GM12865 (cell line): Measurements from ENCODE around the gene MARVELD1.
"Not testable (repeated sequence)": the region's sequence is repeated elsewhere in the genome, so short reads cannot be mapped to it uniquely, and the experiment has no call there.

Experiments
- DNase-seq: peaks from one replicate; pipeline ENCODE4 v3.0.0; 2010; ENCODE audit warnings: low read depth
- H3K4me3 ChIP-seq: 2 replicates; pipeline ENCODE4 v1.5.1; 2011; ENCODE audit warnings: mild to moderate bottlenecking, low read depth, low read length, control low read depth
- TF ChIP-seq, protein P1 (sequence below): IDR thresholded peaks from 2 replicates; pipeline ENCODE4 v1.5.1; 2011; ENCODE audit warnings: low read length, control low read depth, low read depth, inconsistent platforms; ENCODE audit not compliant: insufficient read depth; ENCODE audit errors: missing control alignments

Gene MARVELD1

DNA sequence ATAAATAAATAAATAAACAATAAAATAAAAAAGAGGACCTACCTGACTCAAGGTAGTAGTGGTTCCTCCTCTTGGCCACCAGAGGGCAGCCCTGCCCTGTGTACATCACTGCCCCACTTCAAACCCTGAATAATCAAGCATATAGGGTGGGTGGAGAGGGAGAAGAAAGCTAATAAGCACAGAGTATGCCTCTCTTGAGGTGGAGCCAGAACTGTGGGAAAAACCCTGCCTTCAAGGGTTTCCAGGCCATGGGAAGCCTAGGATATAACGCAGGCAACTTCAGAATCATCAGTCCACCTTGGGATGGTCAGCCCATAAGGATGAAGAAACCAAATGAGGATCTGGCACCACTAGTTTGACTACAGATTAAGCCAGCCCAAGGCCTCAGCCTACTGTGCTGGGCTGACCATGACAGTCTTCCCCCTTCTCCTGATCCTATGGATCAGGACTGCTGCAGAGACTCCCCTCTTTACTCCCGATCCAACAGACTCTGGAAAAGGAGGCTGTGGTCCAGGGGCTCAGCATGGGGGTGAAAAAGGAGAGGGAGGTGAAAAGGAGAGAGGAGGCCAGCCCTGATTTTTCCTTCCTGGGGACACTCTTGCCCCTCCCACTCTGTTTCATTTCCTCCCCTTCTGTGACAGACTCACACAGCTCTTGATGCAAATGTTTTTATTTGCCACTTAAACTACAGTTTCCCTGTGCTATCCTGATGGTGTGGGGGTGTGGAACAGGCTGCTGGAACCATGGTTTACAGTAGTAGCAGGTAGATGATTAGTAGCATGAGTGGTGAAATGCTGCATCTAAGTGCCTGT lies 36.6 kb upstream of the MARVELD1 start:
- peak; percentile 66 for DNase-seq
- H3K4me3 ChIP-seq = no peak overlapping the region
- TF ChIP-seq, protein P1, sequence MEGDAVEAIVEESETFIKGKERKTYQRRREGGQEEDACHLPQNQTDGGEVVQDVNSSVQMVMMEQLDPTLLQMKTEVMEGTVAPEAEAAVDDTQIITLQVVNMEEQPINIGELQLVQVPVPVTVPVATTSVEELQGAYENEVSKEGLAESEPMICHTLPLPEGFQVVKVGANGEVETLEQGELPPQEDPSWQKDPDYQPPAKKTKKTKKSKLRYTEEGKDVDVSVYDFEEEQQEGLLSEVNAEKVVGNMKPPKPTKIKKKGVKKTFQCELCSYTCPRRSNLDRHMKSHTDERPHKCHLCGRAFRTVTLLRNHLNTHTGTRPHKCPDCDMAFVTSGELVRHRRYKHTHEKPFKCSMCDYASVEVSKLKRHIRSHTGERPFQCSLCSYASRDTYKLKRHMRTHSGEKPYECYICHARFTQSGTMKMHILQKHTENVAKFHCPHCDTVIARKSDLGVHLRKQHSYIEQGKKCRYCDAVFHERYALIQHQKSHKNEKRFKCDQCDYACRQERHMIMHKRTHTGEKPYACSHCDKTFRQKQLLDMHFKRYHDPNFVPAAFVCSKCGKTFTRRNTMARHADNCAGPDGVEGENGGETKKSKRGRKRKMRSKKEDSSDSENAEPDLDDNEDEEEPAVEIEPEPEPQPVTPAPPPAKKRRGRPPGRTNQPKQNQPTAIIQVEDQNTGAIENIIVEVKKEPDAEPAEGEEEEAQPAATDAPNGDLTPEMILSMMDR = peak; percentile 88

- TF ChIP-seq, protein P1 = no peak
- H3K4me3 ChIP-seq = no peak overlapping the region
- DNase-seq = no peak
Measured at GRCh38 chr10:97679594-97679993, 33.9 kb upstream of the MARVELD1 start.

DNA sequence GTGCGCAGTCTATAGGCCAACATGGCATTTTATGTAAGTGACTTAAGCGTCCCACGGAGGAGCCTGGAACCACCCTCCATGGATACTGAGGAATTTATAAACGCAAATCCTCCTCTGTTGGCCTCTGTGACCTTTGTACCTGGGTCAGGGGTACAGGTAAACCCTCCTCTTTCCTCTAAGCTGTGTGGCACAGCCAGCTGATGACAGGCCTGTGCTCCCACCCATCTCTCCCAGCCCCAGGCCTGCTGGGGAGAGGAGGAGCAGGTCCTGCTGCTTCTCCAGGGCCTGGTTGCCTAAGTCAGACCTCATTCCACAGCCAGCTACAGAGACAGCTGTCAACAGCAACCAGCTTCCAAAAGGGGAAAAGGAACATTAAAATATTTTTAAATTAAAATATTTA lies 31.5 kb upstream of the MARVELD1 start:
- no peak for DNase-seq
- TF ChIP-seq, protein P1 = no peak
- H3K4me3 ChIP-seq = no peak overlapping the region

- no peak overlapping the region for H3K4me3 ChIP-seq
- DNase-seq = no peak
- TF ChIP-seq, protein P1 = no peak
Measured at GRCh38 chr10:97683556-97684367, 29.8 kb upstream of the MARVELD1 start.

DNA sequence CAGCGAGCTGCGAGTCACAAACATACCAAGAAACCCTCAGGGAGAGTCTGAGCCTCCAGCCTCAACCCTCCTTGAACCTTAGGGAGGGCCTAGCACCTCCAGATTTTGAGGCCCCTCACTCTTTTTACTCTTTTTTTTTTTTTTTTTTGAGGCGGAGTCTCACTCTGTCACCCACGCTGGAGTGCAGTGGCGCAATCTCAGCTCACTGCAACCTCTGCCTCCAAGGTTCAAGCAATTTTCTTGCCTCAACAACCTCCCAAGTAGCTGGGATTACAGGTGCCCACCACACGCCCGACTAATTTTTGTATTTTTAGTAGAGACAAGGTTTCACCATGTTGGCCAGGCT lies 29.2 kb upstream of the MARVELD1 start:
- H3K4me3 ChIP-seq, DNase-seq: not testable (repeated sequence)

DNA sequence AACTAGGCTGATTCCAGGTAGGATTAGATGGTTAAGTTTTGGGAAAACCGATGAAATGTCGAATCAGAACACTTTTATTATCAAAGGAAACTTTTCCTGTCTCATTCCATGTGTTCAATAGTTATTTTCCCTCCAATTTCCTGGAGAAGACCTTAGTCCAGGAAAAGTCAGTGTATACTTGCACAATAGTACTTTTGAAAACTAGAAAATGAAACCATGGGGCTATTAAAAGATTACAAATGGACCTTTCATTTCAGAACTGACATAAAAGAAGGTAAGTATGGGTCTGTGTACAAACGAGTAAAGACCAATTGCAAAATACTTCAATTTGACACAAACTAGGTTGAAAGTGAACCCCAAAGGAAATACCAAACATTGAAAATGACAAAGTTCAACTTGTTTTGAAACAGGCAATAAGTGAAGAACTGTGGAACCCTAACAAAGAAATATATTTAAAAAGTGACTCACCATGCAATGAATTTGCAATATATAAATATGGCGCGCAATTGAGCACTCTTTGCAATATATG lies 28.6 kb upstream of the MARVELD1 start:
- no peak for DNase-seq
- TF ChIP-seq, protein P1 = no peak
- no peak overlapping the region for H3K4me3 ChIP-seq

- DNase-seq = no peak
- TF ChIP-seq, protein P1 = no peak
- H3K4me3 ChIP-seq = no peak overlapping the region
Measured at GRCh38 chr10:97685395-97685958, 28.1 kb upstream of the MARVELD1 start.
